WTC11 (cell line): Measurements from ENCODE around the gene GALNT9. TPM values are rescaled to one million over a fixed set of nuclear protein-coding genes. Genes with fewer than 3 reads are reported as not detected.
A peak's percentile ranks its signal among the peaks of the same experiment; 100 is the strongest.

Experiments used
- ATAC-seq: fragments of 200-7000 bp; cut with Tn5 transposase; 2 replicates; pipeline ENCODE4 v1.10.0; 2021; ENCODE audit warnings: mild to moderate bottlenecking, moderate library complexity
- CTCF ChIA-PET: fragments of 300-600 bp; sonication (Branson Sonifier 250); formaldehyde crosslinking; loops from one replicate; lab custom pipeline; 2021; ENCODE audit warnings: antibody characterized with exemption; lab: Charles Lee
- POLR2A ChIA-PET: fragments of 350-600 bp; sonication (Branson Sonifier 250); formaldehyde crosslinking; loops from one replicate; lab custom pipeline; 2021; ENCODE audit warnings: antibody characterized with exemption; lab: Charles Lee
- DNase-seq: peaks from one replicate; pipeline ENCODE4 v3.0.0; 2021; ENCODE audit warnings: low spot score
- H3K27ac Mint-ChIP-seq: 2 replicates; pipeline ENCODE4 v1.8.0; 2021; ENCODE audit warnings: mixed read lengths
- H3K27me3 Mint-ChIP-seq: 2 replicates; pipeline ENCODE4 v1.8.0; 2021; ENCODE audit warnings: low read depth, mild to moderate bottlenecking, moderate library complexity, mixed read lengths
- H3K36me3 Mint-ChIP-seq: 2 replicates; pipeline ENCODE4 v1.8.0; 2021; ENCODE audit warnings: mixed read lengths
- H3K4me1 Mint-ChIP-seq: 2 replicates; pipeline ENCODE4 v1.8.0; 2022; ENCODE audit warnings: mixed read lengths
- H3K4me3 Mint-ChIP-seq: 2 replicates; pipeline ENCODE4 v1.8.0; 2021; ENCODE audit warnings: mild to moderate bottlenecking, moderate library complexity, mixed read lengths
- H3K9me3 Mint-ChIP-seq: 2 replicates; pipeline ENCODE4 v1.8.0; 2021; ENCODE audit warnings: mixed read lengths
- AR ChIP-seq: fragments of 250-450 bp; sonication (Bioruptor Pico); IDR thresholded peaks from 2 replicates; pipeline ENCODE4 v1.9.0; 2021; ENCODE audit warnings: mild to moderate bottlenecking
- ARID4B ChIP-seq: sonication (generic); formaldehyde crosslinking; IDR thresholded peaks from 2 replicates; pipeline ENCODE4 v1.8.0; 2023; ENCODE audit warnings: missing genetic modification reagents, mild to moderate bottlenecking, borderline replicate concordance
- ATF3 ChIP-seq: sonication (generic); formaldehyde crosslinking; conservative IDR thresholded peaks from 2 replicates; pipeline ENCODE4 v1.8.1; 2022; ENCODE audit warnings: mild to moderate bottlenecking, missing genetic modification reagents
- CBFB ChIP-seq: sonication (generic); formaldehyde crosslinking; IDR thresholded peaks from 2 replicates; pipeline ENCODE4 v1.8.1; 2022; ENCODE audit warnings: mild to moderate bottlenecking, low read depth, missing genetic modification reagents
- CREM ChIP-seq: sonication (generic); formaldehyde crosslinking; IDR thresholded peaks from 2 replicates; pipeline ENCODE4 v1.8.1; 2022; ENCODE audit warnings: mild to moderate bottlenecking, missing genetic modification reagents, moderate library complexity
- CTCF ChIP-seq: fragments of 200-600 bp; IDR thresholded peaks from 2 replicates; pipeline ENCODE4 v1.8.0; 2022; ENCODE audit warnings: antibody characterized with exemption
- HMGXB4 ChIP-seq: sonication (generic); formaldehyde crosslinking; IDR thresholded peaks from 2 replicates; pipeline ENCODE4 v1.8.1; 2023; ENCODE audit warnings: mild to moderate bottlenecking, moderate library complexity, missing genetic modification reagents
- KAT7 ChIP-seq: sonication (generic); formaldehyde crosslinking; IDR thresholded peaks from 2 replicates; pipeline ENCODE4 v1.8.1; 2023; ENCODE audit warnings: missing genetic modification reagents, mild to moderate bottlenecking, borderline replicate concordance
- MAX ChIP-seq: sonication (generic); formaldehyde crosslinking; IDR thresholded peaks from 2 replicates; pipeline ENCODE4 v1.8.0; 2022; ENCODE audit warnings: mild to moderate bottlenecking, missing genetic modification reagents
- NR1H2 ChIP-seq: sonication (generic); formaldehyde crosslinking; IDR thresholded peaks from 2 replicates; pipeline ENCODE4 v1.9.0; 2021; ENCODE audit warnings: mild to moderate bottlenecking, moderate library complexity, missing genetic modification reagents
- TCF7 ChIP-seq: sonication (generic); formaldehyde crosslinking; IDR thresholded peaks from 2 replicates; pipeline ENCODE4 v1.8.0; 2022; ENCODE audit warnings: mild to moderate bottlenecking, low read depth, missing genetic modification reagents, moderate library complexity
- TEAD1 ChIP-seq: sonication (generic); formaldehyde crosslinking; IDR thresholded peaks from 2 replicates; pipeline ENCODE4 v1.8.0; 2022; ENCODE audit warnings: mild to moderate bottlenecking, missing genetic modification reagents
- ZNF532 ChIP-seq: fragments of 250-450 bp; sonication (Bioruptor Pico); IDR thresholded peaks from 2 replicates; pipeline ENCODE4 v1.9.0; 2021; ENCODE audit warnings: mild to moderate bottlenecking, borderline replicate concordance
- total RNA-seq: library from RNA; stranded (reverse); gene quantifications from 3 replicates; pipeline ENCODE4 v1.2.3, GENCODE V29; 2021

GALNT9 gene
- total RNA-seq, 1 experiment from 2014 or later: 0.90 TPM

GRCh38 chr12:132238884-132239283 lies 90.5 kb downstream of the GALNT9 start (continued):
- TF ChIP-seq CBFB (CRISPR knock-in tag) (no peak), ZNF532 (CRISPR knock-in tag) (no peak), AR (CRISPR knock-in tag) (no peak), NR1H2 (CRISPR knock-in tag) (no peak), MAX (CRISPR knock-in tag) (no peak), TEAD1 (CRISPR knock-in tag) (no peak), HMGXB4 (no peak), TCF7 (CRISPR knock-in tag) (no peak)

GRCh38 chr12:132238488-132238854 lies 90.9 kb downstream of the GALNT9 start:
- ATAC-seq (peak; percentile 26; the same call in 1 of the 2 replicates), DNase-seq (no peak)
- peaks cover 14% of the 10 kb centered on the region for H3K9me3 Mint-ChIP-seq
- no peak overlapping the region for H3K4me3 Mint-ChIP-seq
- ChIA-PET CTCF (no interaction called here), POLR2A (no interaction called here)
- H3K27me3 Mint-ChIP-seq: peaks cover 22% of the 10 kb centered on the region
- no peak overlapping the region for H3K27ac Mint-ChIP-seq
- no peaks in the 10 kb centered on the region for H3K36me3 Mint-ChIP-seq
- no peak for TF ChIP-seq ATF3
- TF ChIP-seq CREM (CRISPR knock-in tag): no peak
- TF ChIP-seq CTCF: no peak
- no peak for TF ChIP-seq ZNF532 (CRISPR knock-in tag)
- TF ChIP-seq ARID4B: no peak
- no peak for TF ChIP-seq KAT7 (CRISPR knock-in tag)
- no peaks in the 10 kb centered on the region for H3K4me1 Mint-ChIP-seq
